ENCODE data around the gene SRCIN1.
A peak's percentile ranks its signal among the peaks of the same experiment; 100 is the strongest.

SRCIN1 gene

DNA sequence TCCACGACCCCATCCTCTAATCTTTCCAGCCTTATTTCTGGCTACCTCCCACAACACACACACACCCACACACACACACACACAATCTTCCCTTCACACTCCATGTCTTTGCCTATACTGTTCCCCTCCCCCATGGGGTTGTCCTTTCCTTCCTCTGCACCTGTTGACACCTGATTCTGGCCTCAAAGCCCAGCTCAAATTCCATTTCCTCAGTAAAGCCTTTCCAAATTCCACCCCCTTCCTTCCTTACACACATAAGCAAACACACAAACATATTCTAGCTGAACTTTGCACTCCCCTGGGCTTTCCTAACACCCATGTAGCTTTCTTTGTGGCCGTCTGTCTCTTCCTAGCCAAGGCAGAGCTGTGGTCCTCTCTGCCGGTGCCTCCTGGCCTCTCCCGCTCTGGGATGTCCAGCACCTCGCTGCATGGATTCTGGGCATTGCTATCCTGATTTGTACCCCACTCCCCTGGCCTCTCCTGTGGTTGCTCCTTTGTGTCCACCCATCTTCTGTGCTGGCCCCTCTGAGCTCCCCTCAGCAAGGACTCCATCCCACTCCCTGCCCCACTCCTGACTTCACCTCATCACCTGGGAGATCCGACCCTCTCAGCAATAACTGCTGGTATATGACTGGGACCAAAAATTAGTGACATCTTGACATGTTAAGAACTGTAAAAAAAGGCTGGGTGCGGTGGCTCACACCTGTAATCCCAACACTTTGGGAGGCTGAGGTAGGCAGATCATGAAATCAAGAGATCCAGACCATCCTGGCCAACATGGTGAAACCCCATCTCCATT lies 8.4 kb upstream of the SRCIN1 start:
- no peak for DNase-seq

DNA sequence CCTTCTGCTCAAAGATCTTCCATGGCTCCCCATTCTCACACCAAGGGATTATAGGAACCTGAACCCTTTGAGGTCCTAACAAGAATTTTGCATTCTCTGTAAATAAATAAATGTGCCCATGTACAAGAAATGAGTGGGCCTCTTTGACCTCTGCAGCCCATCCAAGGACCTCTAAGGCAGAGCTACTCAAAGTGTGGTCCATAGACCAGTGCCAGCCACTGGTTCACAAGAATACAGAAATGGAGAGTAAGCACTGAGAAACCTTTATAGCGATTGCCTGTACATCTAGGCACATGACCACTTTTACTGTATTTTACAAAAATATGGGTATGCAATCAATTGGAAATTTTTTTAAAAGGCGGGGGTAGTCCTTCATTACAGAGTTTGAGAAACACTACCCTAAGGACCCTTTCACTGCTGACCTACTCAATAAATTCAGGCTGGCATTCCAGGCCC lies 7.8 kb upstream of the SRCIN1 start:
- DNase-seq = no peak

DNA sequence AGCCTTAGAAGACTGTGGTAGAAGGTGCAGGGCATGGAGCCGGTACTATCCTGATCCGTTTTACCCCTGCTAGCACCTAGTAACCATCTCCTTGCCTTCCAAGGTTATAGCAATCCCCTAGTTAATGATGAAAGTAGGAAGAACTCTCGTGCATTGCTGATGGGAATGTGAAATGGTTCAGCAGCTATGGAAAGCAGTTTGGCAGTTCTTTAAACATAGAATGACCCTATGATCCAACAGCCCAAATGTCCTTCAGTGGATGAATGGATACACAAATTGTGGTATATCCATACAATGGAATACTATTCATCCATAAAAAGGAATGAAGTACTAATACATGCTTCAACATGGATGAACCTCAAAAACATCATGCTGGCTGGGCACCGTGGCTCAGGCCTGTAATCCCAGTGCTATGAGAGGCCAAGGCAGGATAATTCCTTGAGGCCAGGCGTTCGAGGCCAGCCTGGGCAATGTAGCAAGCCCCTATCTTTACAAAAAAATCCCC lies 6.2 kb upstream of the SRCIN1 start:
- no peak for DNase-seq

DNA sequence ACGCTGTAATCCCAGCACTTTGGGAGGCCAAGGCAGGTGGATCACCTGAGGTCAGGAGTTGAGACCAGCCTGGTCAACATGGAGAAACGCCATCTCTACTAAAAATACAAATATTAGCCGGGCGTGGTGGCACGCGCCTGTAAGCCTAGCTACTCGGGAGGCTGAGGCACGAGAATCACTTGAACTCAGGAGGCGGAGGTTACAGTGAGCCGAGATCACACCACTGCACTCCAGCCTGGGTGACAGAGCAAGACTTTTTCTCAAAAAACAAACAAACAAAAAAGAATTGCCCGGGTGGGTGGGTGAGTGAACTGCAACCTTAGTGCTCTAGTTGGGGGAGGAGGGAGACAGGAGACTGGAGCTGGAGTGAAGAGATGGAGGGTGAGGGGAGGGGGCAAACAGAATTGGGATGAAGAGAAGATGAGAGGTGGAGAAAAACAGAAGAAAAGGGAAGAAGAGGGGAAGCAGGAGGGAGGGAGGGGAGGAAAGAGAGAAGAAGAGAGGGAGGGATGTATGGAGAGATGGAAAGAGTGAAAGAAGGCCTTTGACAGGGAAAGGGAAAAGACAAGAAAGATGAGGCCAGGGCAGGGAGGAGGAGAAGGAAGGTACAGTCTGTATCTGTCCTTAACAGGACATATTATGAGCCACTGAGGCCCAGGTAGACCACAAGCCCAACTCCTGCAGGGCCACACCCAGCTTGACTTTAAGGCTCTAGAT lies 5.5 kb upstream of the SRCIN1 start:
- DNase-seq = no peak

DNA sequence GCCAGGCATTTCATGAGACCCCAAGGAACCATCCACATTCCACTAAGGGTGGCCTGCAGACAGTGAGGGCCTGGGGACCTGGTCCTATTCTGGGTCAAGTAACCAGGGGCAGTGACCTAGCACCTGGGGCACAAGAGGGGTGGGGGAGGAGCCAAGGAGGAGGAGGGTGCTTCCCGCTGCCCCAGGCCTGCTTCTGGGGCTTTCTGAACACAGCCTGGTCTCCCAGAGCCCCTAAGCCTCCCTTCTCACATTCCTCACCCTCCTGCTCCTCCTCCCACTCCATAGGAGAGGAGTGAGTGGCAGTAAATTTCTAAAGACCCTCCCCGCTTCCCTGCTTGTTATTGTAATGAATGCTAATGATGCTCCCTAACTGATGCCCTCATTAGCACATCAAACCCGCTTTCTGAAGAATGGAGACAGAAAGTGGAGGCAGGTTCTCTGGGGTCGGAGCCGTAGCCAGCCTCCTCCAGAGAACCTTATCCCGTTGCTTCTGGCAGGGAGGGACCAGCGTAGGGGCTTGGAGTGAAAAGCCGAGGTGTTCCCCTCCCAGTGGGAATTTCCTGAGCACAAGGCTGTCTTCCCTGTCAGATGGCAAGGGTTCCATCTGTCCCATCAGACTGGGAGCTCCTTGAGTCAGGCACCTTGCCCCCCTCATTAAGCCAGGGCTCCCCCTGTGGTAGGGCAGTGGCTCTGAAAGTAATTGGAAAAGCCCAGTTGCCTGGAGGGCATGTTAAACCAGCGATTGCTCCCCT lies 3.7 kb upstream of the SRCIN1 start:
- no peak for DNase-seq

DNA sequence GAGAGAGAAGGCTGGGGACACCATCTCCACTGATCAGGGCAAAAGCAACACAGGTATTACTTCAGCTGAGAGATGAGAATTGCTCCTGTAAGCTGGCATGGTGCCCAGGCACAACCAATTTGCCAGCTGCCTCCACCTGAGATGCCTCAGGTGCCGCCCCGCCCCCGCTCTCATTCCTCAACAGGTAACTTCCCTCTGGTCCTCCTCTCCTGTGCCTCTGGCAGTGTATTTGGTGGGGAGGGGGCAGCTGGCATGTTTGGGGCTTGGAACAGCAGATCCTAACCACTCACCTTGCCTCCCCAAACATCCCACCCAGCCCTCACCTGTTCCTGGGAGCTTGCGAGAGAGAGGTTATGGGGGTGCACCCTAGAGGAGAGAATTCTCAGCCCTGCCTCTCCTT lies 2.9 kb upstream of the SRCIN1 start:
- peak; percentile 83 for DNase-seq

DNA sequence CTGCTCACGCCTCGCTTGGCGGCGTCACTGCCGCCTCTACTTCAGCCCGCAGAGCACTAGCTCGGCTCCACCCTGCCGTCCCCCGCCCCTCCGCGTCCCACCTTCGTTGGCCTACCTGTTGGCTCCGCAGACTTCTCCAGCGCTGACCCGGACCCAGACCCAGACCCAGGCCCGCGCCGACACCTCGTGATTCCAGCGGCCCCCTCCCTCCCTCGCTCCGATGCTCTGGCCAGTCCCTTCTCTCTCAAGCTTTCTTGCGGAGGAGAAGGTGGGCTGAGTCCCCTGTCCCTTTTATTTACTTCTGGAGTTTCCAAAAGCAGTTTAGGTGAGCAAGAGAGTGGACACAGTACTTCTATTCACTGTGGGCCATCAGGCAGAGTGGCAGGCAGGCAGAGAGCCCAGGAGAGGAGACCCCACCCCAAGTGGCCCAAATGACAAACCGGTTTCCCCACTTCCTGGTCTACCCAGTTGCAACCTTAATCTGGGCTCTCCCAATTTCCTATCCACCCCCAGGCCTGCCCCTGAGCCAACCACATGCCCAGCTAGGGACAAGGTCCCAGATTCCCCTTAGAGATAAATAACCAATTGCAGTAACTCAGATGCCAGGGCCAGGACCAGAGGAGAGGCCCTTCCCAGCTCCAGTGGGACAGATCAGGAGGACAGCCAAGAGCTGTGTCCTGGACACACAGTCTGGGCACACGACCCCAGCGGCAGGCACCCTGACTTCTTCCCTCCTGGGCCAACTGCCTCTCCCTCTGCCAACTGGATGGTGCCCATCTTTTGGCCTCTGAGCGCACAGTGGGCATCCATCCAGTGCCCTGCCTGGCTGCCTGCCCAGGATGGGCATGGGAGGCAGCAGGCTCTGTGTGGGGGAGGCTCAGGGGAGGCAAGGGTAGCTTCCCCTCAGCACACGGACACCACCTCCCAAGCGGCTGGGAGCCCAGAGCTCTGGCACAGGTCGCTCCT lies 1.2 kb upstream of the SRCIN1 start:
- DNase-seq = peak; percentile 28

DNA sequence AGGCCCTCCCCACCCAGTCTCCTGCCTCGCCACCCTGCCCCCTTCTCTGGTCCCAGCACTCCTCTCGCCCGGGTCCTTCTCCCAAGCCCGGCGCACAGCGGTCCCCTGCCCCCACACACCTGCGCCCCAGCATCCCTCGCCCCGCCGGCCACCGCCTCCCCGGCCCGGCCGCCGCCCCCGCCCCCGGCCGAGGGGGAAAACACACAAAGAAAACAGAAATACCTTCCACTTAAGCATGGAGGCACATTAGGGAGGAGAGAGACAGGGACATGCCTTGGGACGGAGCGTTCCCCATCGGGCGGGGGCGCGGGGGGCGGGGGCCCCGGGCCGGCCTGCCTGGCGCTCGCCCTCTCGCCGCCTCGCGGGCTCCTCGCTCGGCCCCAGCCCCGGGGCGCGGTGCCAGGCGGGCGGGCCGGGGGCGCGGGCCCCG lies 326 bp downstream of the SRCIN1 start:
- peak; percentile 12 for DNase-seq

DNA sequence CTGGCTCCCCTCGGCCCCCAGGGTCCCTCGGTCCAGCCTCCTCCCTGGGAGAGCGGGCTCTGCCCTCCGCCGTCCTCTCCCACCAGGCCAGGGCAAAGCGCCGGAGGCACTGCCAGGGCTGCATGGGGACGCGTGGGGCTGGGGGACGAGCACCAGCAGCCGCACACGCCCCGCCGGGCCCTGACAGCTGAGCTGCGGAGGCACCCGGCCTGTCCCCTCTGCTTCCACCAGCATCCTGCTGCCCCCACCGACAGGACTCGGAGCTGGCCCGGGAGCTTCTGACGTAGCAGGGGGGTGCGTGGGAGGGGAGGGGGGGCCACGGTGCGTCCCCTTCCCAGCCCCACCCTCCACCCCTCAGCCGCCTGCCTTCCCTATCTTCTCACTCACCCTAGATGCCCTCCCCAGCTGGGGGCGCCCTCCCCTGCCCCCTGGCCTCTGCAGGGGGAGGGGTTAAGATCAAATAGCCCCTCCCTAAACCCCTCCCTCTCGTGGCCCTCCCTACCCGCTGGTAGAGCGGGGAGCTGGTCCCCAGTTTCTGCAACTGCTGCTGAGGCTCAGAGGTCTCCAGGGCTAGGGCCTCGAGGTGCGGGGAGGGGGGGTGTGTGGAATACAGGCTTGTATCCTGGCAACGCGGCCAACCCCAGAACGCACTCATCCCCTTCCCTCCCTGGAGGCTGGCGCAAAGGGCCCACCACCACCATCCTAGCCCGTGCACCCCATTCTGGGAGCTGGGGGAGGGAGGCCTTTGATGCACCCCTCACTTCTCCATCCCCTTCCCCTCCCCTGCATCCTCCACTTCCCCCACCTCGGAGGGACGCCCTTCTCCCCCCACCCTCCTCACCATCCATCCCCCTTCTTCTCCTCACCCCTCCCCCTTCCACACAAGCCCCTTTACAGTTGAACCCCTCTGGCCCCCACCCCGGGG lies 1.0 kb downstream of the SRCIN1 start:
- no peak for DNase-seq

DNA sequence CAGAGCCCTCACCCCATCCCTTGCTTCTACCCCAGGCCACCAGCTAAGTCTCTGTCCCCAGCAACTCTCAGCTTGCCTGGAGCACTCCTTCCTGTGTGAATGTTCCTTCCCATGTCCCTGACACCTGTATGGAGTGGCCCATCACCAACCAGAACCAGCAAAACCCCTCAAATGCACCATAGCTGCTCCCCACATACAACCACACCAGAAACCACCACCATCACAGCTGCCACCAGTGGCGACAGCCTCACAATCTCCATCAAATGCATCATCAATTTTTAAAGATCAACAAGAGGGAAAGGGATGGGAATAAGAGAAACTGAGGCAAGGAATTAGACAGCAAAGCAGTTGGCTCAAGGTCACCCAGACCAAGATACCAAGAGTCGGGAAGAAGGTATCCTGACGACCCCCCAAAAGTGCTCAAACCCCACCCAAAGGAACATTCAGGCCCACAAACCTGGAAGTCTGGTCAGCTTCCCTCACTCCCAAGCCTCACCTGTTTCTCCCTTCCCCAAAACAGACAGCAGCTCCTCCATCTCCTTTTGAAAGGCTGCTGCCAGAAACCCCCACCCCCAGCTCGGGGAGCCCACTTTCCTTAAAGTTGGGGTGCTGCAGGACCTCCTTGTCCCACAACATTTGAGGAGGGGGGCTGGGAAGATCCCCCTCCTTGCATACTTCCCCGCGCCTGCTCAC lies 1.8 kb downstream of the SRCIN1 start:
- DNase-seq = no peak

DNA sequence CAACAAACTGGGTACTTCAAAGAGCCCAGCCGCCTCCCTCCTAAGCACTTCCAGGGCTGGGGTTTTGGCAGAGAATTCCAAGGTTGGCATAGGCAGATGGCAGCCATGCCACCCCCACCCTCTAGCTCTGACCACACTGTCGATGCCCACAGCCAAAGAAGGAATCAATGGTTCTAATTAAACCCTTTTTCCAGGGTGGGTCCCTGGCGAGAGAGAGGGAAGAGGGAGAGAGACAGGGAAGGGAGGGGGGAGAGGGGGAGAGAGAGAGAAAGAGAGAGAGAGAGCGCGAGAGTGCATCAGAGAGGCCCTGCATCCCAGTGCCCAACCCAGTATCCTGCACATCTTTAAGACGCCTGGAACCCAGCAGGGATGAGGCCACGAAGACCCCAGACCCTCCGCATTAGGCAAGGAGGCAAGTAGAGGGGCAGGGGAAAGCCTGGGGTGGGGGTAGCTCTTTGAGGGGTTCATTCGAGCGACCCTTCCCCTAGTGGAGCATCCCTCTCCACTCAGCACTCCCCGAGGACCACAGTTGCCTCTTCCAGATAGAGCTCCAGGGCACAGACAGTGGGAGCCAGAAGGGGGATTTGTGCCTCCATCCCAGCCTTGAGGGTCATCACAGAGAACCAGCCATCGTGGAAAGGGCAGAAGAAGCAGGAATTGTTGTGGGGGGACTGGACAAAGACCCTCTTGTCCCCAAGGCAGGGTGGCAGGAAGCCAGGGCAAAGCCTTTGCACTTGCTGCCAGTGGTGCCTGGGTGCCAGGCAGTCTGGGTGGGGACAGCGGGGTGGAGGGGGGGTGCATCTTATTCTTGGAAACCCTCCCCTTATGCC lies 2.6 kb downstream of the SRCIN1 start:
- DNase-seq = no peak

DNA sequence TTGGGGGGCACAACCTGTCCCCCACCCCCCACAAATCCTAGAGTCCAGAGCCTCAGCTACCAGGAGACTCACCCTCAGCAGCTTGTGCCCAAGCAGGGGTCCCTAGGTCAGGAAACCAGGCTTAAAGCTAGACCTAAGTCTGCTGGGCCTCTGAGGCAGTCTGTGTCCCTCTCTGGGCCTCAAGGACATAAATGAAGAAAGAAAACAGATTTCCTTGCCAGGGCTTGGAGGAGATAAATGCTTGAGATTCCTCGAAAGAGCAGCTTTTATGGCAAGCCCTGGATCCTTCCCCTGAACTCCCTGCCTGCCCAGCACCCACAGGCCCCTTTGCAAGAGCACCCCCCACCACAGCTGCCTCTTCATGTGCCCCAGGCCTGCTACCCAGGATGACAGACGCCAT lies 3.3 kb downstream of the SRCIN1 start:
- DNase-seq = no peak

DNA sequence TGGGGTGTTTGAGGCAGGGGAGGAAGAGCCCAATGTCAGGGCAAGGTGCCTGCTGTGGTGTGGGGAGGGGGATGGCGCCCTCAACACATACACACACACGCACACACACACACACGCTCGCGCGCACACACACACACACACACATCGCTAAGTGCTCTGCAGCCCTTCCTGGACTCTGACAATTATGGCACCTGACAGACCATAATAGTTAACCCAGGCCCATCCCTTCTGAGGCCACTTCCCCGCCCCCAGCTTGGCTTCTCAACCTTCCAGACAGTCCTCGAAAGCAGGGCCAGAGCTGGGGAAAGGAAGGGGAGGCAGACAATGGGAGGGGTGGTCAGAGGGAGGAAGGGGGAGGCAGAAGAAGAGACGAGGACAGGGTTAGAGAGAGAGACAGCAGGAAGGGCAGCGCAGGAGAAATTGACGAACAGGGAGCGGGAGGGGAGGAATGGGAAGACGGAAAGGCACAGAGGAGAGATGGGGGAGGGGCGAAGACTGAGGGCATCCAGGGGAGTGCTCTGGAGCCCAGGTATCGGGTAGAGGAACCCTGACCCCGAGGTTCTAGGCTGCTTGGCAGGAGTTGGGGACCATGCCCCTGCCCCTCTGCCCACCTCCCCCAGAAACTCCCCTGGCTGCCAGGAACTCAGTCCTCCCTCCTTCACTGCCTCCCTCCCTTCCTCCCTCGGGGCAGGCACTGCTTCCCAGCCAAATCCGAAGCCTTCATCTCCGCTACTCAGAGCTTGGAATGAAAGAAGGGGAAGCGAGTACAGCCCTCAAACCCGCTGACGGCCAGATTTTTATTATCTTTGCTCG lies 4.0 kb downstream of the SRCIN1 start:
- peak; percentile 66 for DNase-seq

DNA sequence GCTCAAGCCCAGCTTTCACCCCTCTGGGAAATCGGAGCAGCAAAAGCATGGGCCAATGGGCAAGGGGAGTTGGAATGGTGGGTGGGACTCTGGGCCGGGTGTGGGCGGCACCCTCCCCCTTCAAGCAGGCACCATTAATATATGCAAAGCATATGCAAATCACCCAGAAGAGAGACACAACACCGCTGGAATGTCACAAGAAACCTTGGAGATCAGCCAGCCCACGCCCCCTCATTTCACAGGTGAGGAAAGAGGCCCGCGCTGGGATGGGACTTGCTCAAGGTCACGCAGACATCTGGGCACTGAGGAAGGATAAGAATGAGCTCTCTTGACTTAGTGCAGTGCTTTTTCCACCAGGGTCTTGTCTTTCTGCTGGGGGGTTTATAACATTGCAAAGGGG lies 4.8 kb downstream of the SRCIN1 start:
- DNase-seq = no peak

DNA sequence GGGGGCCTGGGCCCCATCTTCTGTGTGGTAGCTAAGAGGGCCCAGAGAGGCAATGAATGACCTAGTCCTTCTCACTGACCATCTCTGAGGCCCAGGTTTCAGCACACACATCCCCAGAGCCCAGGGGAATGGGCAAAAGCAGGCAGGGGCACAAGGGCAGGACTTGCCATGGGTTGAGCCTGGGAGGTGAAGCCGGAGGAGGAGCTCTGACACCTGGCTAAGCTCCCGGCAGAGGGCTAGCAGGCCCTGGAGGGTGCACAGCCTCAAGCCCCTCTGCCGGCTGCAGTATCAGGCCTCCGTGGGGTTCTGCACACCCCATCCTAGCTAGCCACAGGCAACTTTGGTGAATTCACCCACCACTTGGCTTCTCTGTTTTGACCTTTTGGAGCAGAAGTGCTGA lies 5.3 kb downstream of the SRCIN1 start:
- DNase-seq = no peak

DNA sequence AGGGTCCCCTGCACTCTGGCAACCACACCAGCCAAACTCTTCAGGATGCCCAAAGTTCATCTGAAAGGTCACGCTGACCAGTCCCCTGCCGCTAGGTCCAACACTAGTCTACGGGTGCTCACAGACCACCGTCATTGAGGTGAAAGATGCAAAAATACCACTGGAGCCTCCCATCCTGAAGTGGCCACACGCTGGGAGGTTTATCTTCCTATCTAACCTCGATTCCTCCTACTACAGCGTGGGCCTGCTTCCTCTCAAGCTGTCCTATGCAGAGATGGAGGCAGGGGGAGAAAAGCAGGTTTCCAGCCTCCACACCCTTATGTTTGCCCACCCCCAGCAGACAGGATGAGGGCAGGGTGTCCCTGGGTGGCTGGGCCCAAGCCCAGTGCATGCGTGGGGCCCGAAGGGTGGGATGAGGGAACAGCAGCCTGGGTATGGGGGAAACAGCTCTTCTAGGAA lies 6.3 kb downstream of the SRCIN1 start:
- DNase-seq = no peak

DNA sequence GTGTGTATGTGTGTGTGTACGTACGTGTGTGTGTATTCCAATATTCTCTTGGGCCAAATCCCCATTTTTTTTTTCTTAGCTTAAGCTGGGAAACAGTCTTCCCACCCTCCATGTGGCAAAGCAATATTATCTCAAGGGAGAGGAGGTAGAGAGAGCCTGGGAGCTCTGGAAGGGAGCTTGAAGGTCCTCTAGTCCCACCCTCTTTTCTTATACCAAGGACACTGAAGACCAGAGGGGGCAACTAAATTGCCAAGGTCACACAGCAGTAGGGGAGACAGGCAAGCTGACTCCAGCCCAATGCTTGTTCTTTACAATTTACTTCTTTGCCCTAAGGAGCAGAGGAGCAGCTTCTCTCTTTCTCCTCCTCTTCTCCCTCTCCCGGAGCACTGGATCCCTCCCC lies 6.8 kb downstream of the SRCIN1 start:
- no peak for DNase-seq

DNA sequence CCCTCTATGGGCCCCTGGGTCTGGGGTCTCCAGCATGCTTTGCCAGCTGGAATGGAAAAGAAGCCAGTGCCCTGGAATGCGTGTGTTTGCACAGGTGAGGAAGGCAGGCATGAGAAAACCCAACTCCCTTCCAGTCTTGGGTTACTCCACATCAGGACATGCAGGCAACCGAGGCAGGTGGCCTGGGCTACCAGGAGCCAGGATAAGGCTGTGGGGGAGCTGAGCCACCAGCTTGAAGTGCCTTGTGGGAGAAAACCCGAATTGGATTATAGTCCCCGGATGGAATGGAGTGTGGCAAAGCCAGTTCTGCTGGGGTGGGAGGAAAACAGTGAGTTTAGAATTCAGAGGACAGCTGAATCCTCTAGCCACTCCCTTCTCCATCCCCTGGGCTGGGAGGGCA lies 7.2 kb downstream of the SRCIN1 start:
- peak; percentile 77 for DNase-seq

DNA sequence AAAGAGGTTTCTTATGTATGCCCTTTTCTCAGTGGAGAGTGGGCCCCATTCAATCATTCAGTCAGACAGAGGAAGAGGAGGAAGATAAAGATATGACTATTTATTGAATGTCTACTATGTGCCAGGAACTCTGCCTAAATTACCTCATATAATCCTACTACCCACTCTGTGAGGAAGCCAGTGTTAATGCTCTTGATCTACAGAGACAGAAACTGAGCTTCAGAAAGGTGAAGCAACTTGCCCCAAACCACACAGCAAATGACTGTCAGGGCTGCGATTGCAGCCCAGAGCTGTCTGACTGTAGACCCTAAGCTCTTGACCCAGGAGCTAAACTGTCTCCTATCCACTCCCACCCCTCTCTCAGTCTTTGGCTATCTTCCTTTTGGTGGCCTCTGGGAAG lies 8.4 kb downstream of the SRCIN1 start:
- no peak for DNase-seq

Measured in NCI-H1105 (cell line).